HepG2 (cell line): Measurements from ENCODE around the gene ENO1. TPM values are rescaled to one million over a fixed set of nuclear protein-coding genes. Genes with fewer than 3 reads are reported as not detected.

Experiments used
- ATF1 ChIP-seq: IDR thresholded peaks from 2 replicates; pipeline ENCODE4 v1.6.1; 2016; ENCODE audit warnings: mild to moderate bottlenecking, control low read depth
- DDIT3 ChIP-seq: sonication (generic); formaldehyde crosslinking; IDR thresholded peaks from 2 replicates; pipeline ENCODE4 v1.4.0; 2020; ENCODE audit warnings: mild to moderate bottlenecking, missing genetic modification reagents
- E2F2 ChIP-seq: sonication (generic); formaldehyde crosslinking; IDR thresholded peaks from 2 replicates; pipeline ENCODE4 v1.4.0; 2020; ENCODE audit warnings: missing genetic modification reagents, borderline replicate concordance
- HDAC1 ChIP-seq: sonication (generic); formaldehyde crosslinking; IDR thresholded peaks from 2 replicates; pipeline ENCODE4 v1.5.1; 2020; ENCODE audit warnings: mild to moderate bottlenecking, missing genetic modification reagents
- HIC2 ChIP-seq: sonication (generic); formaldehyde crosslinking; IDR thresholded peaks from 2 replicates; pipeline ENCODE4 v1.9.0; 2022; ENCODE audit warnings: low read depth, missing genetic modification reagents
- IRX3 ChIP-seq: sonication (generic); formaldehyde crosslinking; IDR thresholded peaks from 2 replicates; pipeline ENCODE4 v1.8.1; 2023; ENCODE audit warnings: mild to moderate bottlenecking, low read depth, missing genetic modification reagents, borderline replicate concordance
- KAT8 ChIP-seq: IDR thresholded peaks from 2 replicates; pipeline ENCODE4 v1.6.1; 2016; ENCODE audit warnings: missing genetic modification reagents, missing compliant biosample characterization
- MEIS1 ChIP-seq: sonication (generic); formaldehyde crosslinking; IDR thresholded peaks from 2 replicates; pipeline ENCODE4 v1.9.0; 2021; ENCODE audit warnings: mild to moderate bottlenecking, missing genetic modification reagents, moderate library complexity, borderline replicate concordance
- MTA1 ChIP-seq: sonication (generic); formaldehyde crosslinking; IDR thresholded peaks from 2 replicates; pipeline ENCODE4 v1.4.0; 2020; ENCODE audit warnings: missing genetic modification reagents, mild to moderate bottlenecking, borderline replicate concordance
- MTA3 ChIP-seq: sonication (generic); formaldehyde crosslinking; IDR thresholded peaks from 2 replicates; pipeline ENCODE4 v1.4.0; 2020; ENCODE audit warnings: missing genetic modification reagents
- MYNN ChIP-seq: sonication (generic); formaldehyde crosslinking; IDR thresholded peaks from 2 replicates; pipeline ENCODE4 v1.4.0; 2020; ENCODE audit warnings: mild to moderate bottlenecking, low read depth, missing genetic modification reagents
- SRSF1 ChIP-seq: fragments of 200-400 bp; formaldehyde crosslinking; optimal IDR thresholded peaks from 2 replicates; pipeline ENCODE3; 2017; ENCODE audit warnings: mild to moderate bottlenecking, low read depth, low read length, moderate library complexity
- TBL1XR1 ChIP-seq: fragments of 150-350 bp; IDR thresholded peaks from 2 replicates; pipeline ENCODE4 v1.6.1; 2014; ENCODE audit warnings: borderline replicate concordance, low read length; ENCODE audit not compliant: partially characterized antibody
- ZFP37 ChIP-seq: sonication (generic); formaldehyde crosslinking; IDR thresholded peaks from 2 replicates; pipeline ENCODE4 v1.4.0; 2020; ENCODE audit warnings: missing genetic modification reagents, borderline replicate concordance
- ZNF138 ChIP-seq: sonication (generic); formaldehyde crosslinking; IDR thresholded peaks from 2 replicates; pipeline ENCODE4 v1.5.0; 2020; ENCODE audit warnings: mild to moderate bottlenecking, low read depth, missing genetic modification reagents
- ZNF282 ChIP-seq: fragments of 450-650 bp; IDR thresholded peaks from 2 replicates; pipeline ENCODE4 v1.6.1; 2018; ENCODE audit not compliant: partially characterized antibody
- ZNF292 ChIP-seq: sonication (generic); formaldehyde crosslinking; IDR thresholded peaks from 2 replicates; pipeline ENCODE4 v1.8.1; 2022; ENCODE audit warnings: mild to moderate bottlenecking, low read depth, missing genetic modification reagents, borderline replicate concordance
- ZNF367 ChIP-seq: sonication (generic); formaldehyde crosslinking; IDR thresholded peaks from 2 replicates; pipeline ENCODE4 v1.4.0; 2020; ENCODE audit warnings: missing genetic modification reagents, borderline replicate concordance
- ZNF552 ChIP-seq: sonication (generic); formaldehyde crosslinking; IDR thresholded peaks from 2 replicates; pipeline ENCODE4 v1.9.0; 2022; ENCODE audit warnings: missing genetic modification reagents, mild to moderate bottlenecking, borderline replicate concordance
- ZNF713 ChIP-seq: sonication (generic); formaldehyde crosslinking; IDR thresholded peaks from 2 replicates; pipeline ENCODE4 v1.4.0; 2020; ENCODE audit warnings: mild to moderate bottlenecking, missing genetic modification reagents
- ZNF841 ChIP-seq: sonication (generic); formaldehyde crosslinking; IDR thresholded peaks from 2 replicates; pipeline ENCODE4 v1.8.1; 2023; ENCODE audit warnings: missing genetic modification reagents, borderline replicate concordance
- ZSCAN25 ChIP-seq: sonication (generic); formaldehyde crosslinking; IDR thresholded peaks from 2 replicates; pipeline ENCODE4 v1.8.0; 2022; ENCODE audit warnings: mild to moderate bottlenecking, missing genetic modification reagents
- polyA plus RNA-seq, 8 experiments: library from polyadenylated mRNA; depleted of rRNA in 3 of 8; stranded (reverse) in 7 of 8; unstranded in 1 of 8; fragments of >200 nt; fragmentation: Illumina TruSeq in 4 of 8; extraction: Trizol in 4 of 8; gene quantifications; 2 replicates each; pipeline versions ENCODE4 v1.2.1 to v1.2.3, GENCODE V29; 2011 to 2016; ENCODE audit warnings: low read depth in 4 of 8, missing spikeins in 1 of 8, mixed read lengths in 1 of 8; ENCODE audit not compliant: insufficient read depth in 1 of 8
- total RNA-seq, 5 experiments: library from RNA; depleted of rRNA; stranded (reverse); fragments of >200 nt; fragmentation: Illumina TruSeq; extraction: Trizol; gene quantifications; 2 replicates each; pipeline ENCODE4 v1.2.3, GENCODE V29; 2016; ENCODE audit warnings: low read depth in 1 of 5
- TF ChIP-seq, protein P1 (sequence below): fragments of 450-650 bp; IDR thresholded peaks from 2 replicates; pipeline ENCODE4 v1.6.1; 2017
- TF ChIP-seq, protein P2 (sequence below): sonication (generic); formaldehyde crosslinking; IDR thresholded peaks from 2 replicates; pipeline ENCODE4 v1.5.1; 2020; ENCODE audit warnings: mild to moderate bottlenecking, missing genetic modification reagents, moderate library complexity

Gene ENO1
- total and polyA plus RNA-seq, 2 of the 13 experiments (the other 11 are each of a cell fraction or from before 2014, with no cell fraction given) = 1,559 to 3,103 TPM

- TF ChIP-seq ZFP37 (CRISPR knock-in tag) = peak; percentile 89; the same call in 1 of the 2 replicates
- TF ChIP-seq ZSCAN25 = no peak
- TF ChIP-seq ZNF552 (CRISPR knock-in tag) = peak; percentile 83
- no peak for TF ChIP-seq ZNF713 (CRISPR knock-in tag)
- TF ChIP-seq ZNF138 (CRISPR knock-in tag) = peak; percentile 96
- no peak for TF ChIP-seq TBL1XR1
- peak; percentile 93; the same call in 1 of the 2 replicates for TF ChIP-seq ZNF367 (CRISPR knock-in tag)
- TF ChIP-seq E2F2 (CRISPR knock-in tag) = peak; percentile 98; the same call in 1 of the 2 replicates
- TF ChIP-seq, protein P1, sequence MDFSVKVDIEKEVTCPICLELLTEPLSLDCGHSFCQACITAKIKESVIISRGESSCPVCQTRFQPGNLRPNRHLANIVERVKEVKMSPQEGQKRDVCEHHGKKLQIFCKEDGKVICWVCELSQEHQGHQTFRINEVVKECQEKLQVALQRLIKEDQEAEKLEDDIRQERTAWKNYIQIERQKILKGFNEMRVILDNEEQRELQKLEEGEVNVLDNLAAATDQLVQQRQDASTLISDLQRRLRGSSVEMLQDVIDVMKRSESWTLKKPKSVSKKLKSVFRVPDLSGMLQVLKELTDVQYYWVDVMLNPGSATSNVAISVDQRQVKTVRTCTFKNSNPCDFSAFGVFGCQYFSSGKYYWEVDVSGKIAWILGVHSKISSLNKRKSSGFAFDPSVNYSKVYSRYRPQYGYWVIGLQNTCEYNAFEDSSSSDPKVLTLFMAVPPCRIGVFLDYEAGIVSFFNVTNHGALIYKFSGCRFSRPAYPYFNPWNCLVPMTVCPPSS = no peak
- TF ChIP-seq MTA3 = no peak
- no peak for TF ChIP-seq ZNF282
- TF ChIP-seq HIC2 (CRISPR knock-in tag) = peak; percentile 50
- TF ChIP-seq MEIS1 (CRISPR knock-in tag) = peak; percentile 95
- no peak for TF ChIP-seq DDIT3 (CRISPR knock-in tag)
- TF ChIP-seq ZNF841 = peak; percentile 95
- peak; percentile 58; the same call in 1 of the 2 replicates for TF ChIP-seq MTA1 (CRISPR knock-in tag)
- peak; percentile 79 for TF ChIP-seq SRSF1
- TF ChIP-seq ZNF292 = no peak
- peak; percentile 64; the same call in 1 of the 2 replicates for TF ChIP-seq HDAC1
- TF ChIP-seq ATF1 (CRISPR knock-in tag) = peak; percentile 35; the same call in 1 of the 2 replicates
- TF ChIP-seq MYNN = no peak
- TF ChIP-seq, protein P2, sequence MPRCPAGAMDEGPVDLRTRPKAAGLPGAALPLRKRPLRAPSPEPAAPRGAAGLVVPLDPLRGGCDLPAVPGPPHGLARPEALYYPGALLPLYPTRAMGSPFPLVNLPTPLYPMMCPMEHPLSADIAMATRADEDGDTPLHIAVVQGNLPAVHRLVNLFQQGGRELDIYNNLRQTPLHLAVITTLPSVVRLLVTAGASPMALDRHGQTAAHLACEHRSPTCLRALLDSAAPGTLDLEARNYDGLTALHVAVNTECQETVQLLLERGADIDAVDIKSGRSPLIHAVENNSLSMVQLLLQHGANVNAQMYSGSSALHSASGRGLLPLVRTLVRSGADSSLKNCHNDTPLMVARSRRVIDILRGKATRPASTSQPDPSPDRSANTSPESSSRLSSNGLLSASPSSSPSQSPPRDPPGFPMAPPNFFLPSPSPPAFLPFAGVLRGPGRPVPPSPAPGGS (CRISPR knock-in tag) = peak; percentile 98
- peak; percentile 69 for TF ChIP-seq KAT8 (CRISPR knock-in tag)
- TF ChIP-seq IRX3 (CRISPR knock-in tag) = peak; percentile 99
Measured at GRCh38 chr1:8878698-8879463, 395 bp upstream of the ENO1 start (continued).
